K562 (cell line): ENCODE results near the gene ITGAL.
A peak's percentile ranks its signal among the peaks of the same experiment; 100 is the strongest.

Experiments used
- CTCF ChIP-seq, 3 experiments: IDR thresholded peaks in 2 of 3; conservative IDR thresholded peaks in 1 of 3; 2 replicates each; pipeline ENCODE4 v1.5.1; 2011 to 2012; ENCODE audit warnings: low read length in 3 of 3, mild to moderate bottlenecking in 3 of 3, control low read depth in 2 of 3, improper control_type of control experiment in 1 of 3, inconsistent platforms in 1 of 3, low read depth in 1 of 3, mixed read lengths in 1 of 3, moderate library complexity in 1 of 3; ENCODE audit not compliant: insufficient read depth in 2 of 3
- ETS2 ChIP-seq: IDR thresholded peaks from 2 replicates; pipeline ENCODE4 v1.6.1; 2016; ENCODE audit warnings: borderline replicate concordance, missing genetic modification characterization, mild to moderate bottlenecking, moderate library complexity, missing compliant biosample characterization; ENCODE audit not compliant: poor library complexity, severe bottlenecking
- HNRNPLL ChIP-seq: fragments of 200-400 bp; formaldehyde crosslinking; IDR thresholded peaks from 2 replicates; pipeline ENCODE4 v1.6.1; 2017; ENCODE audit warnings: low read length, low read depth, mild to moderate bottlenecking; ENCODE audit not compliant: poor library complexity, severe bottlenecking
- MYBL2 ChIP-seq, 2 experiments: fragments of 450-650 bp in 1 of 2; sonication (generic) in 1 of 2; formaldehyde crosslinking in 1 of 2; IDR thresholded peaks; 2 replicates each; pipeline versions ENCODE4 v1.6.1 to v1.8.1; 2017 to 2022; ENCODE audit warnings: borderline replicate concordance in 1 of 2, inconsistent platforms in 1 of 2, low read depth in 1 of 2, mild to moderate bottlenecking in 1 of 2, missing genetic modification reagents in 1 of 2, moderate library complexity in 1 of 2
- SRF ChIP-seq, 2 experiments: fragments of 250-450, 450-650 bp in 1 of 2; sonication (Bioruptor Pico) in 1 of 2; sonication (generic) in 1 of 2; formaldehyde crosslinking; IDR thresholded peaks; 2 replicates each; pipeline versions ENCODE4 v1.5.0 to v1.5.1; 2020 to 2022; ENCODE audit warnings: mild to moderate bottlenecking in 1 of 2, missing genetic modification reagents in 1 of 2
- TEAD4 ChIP-seq, 2 experiments: sonication (generic) in 1 of 2; formaldehyde crosslinking in 1 of 2; IDR thresholded peaks; 2 replicates each; pipeline versions ENCODE4 v1.6.1 to v1.8.0; 2012 to 2022; ENCODE audit warnings: borderline replicate concordance in 1 of 2, inconsistent platforms in 1 of 2, low read length in 1 of 2, mild to moderate bottlenecking in 1 of 2, missing genetic modification reagents in 1 of 2
- ZKSCAN8 ChIP-seq: fragments of 200-800 bp; sonication (Bioruptor generic); IDR thresholded peaks from 2 replicates; pipeline ENCODE4 v1.6.1; 2016; ENCODE audit warnings: missing genetic modification characterization, missing compliant biosample characterization
- TF ChIP-seq, protein P1 (sequence below): fragments of 450-650 bp; formaldehyde crosslinking; IDR thresholded peaks from 2 replicates; pipeline ENCODE4 v1.4.0; 2020; ENCODE audit warnings: mild to moderate bottlenecking

GRCh38 chr16:30548416-30549253, 76.1 kb downstream of the ITGAL start:
- TF ChIP-seq MYBL2 (IDR thresholded peaks at IDR 0.05; ENCODE audit: low read depth) (no peak), MYBL2 (CRISPR knock-in tag; IDR thresholded peaks at IDR 0.05; ENCODE audit: borderline replicate concordance) (no peak), SRF (CRISPR knock-in tag; IDR thresholded peaks at IDR 0.05) (no peak), ETS2 (tag) (no peak), HNRNPLL (no peak), CTCF (IDR thresholded peaks at IDR 0.05 in 2 of 3, conservative IDR thresholded peaks at IDR 0.05 in 1 of 3; ENCODE audit: insufficient read depth in 2 of 3, low read depth in 1 of 3, low read length in 3 of 3) (no peak), ZKSCAN8 (CRISPR knock-in tag) (no peak), TEAD4 (IDR thresholded peaks at IDR 0.05; ENCODE audit: low read length) (peak; percentile 60), TEAD4 (CRISPR knock-in tag; IDR thresholded peaks at IDR 0.05; ENCODE audit: borderline replicate concordance) (no peak)
- TF ChIP-seq, protein P1, sequence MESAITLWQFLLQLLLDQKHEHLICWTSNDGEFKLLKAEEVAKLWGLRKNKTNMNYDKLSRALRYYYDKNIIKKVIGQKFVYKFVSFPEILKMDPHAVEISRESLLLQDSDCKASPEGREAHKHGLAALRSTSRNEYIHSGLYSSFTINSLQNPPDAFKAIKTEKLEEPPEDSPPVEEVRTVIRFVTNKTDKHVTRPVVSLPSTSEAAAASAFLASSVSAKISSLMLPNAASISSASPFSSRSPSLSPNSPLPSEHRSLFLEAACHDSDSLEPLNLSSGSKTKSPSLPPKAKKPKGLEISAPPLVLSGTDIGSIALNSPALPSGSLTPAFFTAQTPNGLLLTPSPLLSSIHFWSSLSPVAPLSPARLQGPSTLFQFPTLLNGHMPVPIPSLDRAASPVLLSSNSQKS (CRISPR knock-in tag), result no peak
